Choroid plexus epithelial cell (primary cell): Measurements from ENCODE around the gene KRT82.

Source experiments
- DNase-seq: peaks from one replicate; pipeline ENCODE4 v3.0.0-alpha.2; 2010; ENCODE audit warnings: low read depth
- H3K4me3 ChIP-seq: 2 replicates; pipeline ENCODE4 v1.5.1; 2011; ENCODE audit warnings: low read depth, mild to moderate bottlenecking, control low read depth, low read length, moderate library complexity
- TF ChIP-seq, protein P1 (sequence below): conservative IDR thresholded peaks from 2 replicates; pipeline ENCODE4 v1.5.1; 2011; ENCODE audit warnings: low read depth, mild to moderate bottlenecking, control low read depth, inconsistent platforms, low read length, moderate library complexity

KRT82 gene

DNA sequence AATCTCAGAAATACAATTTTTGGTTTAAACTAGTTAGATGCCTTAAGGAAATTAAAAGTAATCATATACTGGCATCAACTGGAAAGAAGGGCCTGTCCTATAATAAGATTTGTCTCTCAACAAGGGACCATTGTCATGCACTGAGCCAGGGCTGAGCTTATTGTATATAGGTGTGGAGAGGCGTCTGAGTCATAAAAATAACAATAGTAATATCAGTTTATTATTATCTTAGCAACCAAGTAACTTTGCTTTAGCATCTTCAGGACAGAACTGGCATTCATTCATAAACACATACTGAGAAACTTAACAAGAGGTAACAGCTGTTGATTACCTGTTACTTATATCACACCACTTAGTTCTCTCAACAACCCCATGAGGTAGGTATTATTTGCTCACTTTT is 20.9 kb upstream of the KRT82 start:
- no peak overlapping the region for H3K4me3 ChIP-seq
- TF ChIP-seq, protein P1, sequence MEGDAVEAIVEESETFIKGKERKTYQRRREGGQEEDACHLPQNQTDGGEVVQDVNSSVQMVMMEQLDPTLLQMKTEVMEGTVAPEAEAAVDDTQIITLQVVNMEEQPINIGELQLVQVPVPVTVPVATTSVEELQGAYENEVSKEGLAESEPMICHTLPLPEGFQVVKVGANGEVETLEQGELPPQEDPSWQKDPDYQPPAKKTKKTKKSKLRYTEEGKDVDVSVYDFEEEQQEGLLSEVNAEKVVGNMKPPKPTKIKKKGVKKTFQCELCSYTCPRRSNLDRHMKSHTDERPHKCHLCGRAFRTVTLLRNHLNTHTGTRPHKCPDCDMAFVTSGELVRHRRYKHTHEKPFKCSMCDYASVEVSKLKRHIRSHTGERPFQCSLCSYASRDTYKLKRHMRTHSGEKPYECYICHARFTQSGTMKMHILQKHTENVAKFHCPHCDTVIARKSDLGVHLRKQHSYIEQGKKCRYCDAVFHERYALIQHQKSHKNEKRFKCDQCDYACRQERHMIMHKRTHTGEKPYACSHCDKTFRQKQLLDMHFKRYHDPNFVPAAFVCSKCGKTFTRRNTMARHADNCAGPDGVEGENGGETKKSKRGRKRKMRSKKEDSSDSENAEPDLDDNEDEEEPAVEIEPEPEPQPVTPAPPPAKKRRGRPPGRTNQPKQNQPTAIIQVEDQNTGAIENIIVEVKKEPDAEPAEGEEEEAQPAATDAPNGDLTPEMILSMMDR = no peak
- DNase-seq = no peak

DNA sequence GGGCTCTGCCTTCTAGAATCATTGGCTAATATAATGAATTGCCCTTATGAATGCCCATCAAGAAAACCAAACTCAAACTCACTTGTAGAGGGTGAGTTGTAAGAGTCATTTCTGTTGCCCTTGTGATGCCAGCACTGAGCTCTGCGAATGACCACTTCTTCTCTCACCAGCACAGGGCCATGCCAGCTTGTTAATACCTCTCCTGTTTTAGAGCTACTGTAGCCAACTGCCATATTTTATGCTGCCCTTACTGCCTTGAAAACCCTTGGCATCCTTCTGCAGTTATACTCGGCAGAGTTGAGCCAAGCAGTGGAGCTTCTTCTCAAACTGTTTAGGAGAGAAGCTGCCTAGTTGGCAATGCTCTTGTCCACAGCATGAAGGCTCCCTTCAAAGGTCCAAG is 19.9 kb upstream of the KRT82 start:
- TF ChIP-seq, protein P1 = no peak
- no peak for DNase-seq
- H3K4me3 ChIP-seq = no peak overlapping the region

DNA sequence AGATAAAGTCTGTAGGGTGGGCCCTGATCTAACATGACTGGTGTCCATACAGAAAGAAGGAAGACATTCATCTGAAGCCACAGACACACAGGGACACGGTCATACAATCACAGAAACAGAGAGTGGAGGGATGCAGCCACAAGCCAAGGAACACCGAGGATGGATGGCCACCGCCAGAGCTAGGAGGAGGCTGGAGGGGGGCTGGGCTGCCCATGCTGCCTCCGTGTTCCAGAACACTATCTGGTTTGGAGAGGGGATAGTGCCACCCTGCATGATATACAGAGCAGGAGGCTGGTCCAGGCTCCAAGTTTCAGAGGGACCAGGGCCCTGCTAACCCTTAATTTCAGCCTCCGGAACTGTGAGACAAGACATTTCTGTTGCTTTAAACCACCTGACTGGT is 19.3 kb upstream of the KRT82 start:
- TF ChIP-seq, protein P1 = no peak
- H3K4me3 ChIP-seq = no peak overlapping the region
- no peak for DNase-seq

DNA sequence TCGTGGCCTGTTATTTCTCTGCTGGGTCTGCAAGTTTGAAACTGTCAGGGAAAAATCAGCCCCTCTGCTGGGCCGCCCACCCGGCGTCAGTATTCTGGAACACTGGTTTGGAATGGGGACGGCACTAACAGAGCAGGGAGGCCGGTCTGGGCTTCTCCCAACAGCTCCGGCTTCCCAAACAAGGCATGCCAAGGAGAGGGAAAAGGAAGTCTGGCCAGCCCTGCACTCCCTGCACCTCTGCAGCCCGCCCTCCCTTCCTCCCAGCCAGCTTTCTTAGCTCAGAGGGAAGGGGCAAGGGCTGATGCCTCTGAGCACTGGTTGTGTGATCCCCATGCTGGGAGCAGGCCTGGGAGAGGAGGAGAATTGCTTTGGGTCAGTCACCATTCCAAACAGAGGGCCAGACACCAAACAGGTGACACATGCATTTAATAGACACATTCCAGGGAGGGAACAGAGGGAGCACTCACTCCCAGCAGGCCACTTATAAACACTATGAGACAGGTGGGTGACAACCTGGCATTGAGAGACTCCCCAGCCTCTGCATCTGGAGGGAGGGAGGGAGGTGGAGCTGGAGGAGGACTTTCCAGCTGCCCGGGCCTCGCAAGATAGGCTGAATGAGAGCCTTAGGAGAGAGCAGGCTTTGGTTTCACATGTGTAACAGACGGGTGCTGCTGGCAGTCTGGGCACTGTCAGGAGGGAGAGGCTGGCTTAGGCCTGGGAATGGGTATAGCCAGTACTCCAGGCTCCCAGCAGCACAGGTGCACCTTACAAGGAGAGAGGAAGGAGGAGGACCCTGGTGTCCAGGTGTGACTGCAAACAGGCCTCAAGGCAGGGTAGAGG is 17.7 kb upstream of the KRT82 start:
- DNase-seq = no peak
- no peak overlapping the region for H3K4me3 ChIP-seq
- TF ChIP-seq, protein P1 = no peak

DNA sequence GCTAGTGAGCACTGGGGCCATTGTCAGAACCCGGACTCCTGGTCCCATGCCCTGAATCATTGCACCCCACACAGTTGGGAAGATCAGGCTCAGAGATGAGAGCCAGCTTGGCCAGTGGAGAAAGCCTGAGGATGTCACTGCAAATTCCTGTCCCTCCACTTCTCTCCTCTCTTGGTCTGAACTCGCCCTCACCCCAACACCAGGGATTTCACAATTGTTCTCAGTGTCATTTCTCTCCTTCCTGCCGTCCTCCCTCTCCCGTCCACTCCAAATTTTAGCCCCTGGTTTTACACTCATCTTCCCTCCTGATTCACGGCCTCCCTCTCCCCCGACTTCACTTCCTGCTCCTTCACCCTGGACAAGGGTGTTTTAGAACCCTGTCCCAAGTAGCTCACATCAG is 16.9 kb upstream of the KRT82 start:
- DNase-seq = no peak
- no peak overlapping the region for H3K4me3 ChIP-seq
- TF ChIP-seq, protein P1 = no peak

DNA sequence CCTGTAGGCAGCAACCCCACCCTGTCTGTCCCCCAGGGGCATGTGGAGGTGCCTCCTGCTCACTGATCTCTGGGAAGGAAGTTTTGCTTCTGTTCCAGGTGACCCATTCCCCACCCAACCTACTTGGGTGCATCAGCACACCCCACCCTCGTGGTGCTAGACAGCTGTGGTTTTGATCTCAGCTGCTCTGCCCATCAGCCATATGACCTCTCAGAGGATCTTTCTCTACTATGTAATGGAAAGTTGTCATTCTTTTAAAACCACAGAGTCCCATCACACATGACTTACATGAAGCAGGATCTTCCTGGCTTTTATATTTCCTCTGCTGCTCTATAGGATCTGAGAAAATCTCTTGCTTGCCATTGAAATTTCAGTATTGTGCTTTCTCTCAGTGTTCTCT is 13.5 kb upstream of the KRT82 start:
- peak; percentile 64 for DNase-seq
- TF ChIP-seq, protein P1 = no peak

DNA sequence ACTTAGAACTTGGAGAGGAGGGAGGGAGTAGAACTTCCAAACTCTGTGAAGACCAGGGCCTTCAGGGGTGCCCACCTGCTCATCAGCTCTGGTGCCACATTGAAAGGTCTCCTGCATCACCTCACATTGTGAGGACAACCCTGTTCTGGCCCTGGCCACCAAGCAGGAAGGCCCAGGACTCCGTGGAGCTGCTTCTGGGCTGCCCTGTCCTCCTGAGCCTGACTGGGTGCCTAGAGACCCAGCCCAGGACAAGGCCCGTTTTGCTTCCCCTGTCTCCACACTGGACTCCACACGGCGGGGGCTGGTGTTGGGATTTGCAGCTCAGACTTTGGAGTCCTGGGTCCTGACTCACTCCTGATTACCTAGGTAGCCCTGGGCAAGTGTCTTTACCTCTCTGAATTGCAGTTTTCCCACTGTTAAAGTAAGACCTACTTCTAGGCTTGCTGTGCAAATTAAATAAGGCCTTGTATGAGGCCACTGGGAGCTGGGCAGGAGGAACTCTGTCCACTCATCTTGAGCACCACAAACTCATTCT is 12.5 kb upstream of the KRT82 start:
- no peak for DNase-seq
- TF ChIP-seq, protein P1 = no peak
- no peak overlapping the region for H3K4me3 ChIP-seq

More for the DNA sequence above, 13.5 kb upstream of the KRT82 start:
- no peak overlapping the region for H3K4me3 ChIP-seq
